Activated CD4-positive, alpha-beta T cell treated with anti-CD3 and anti-CD28 coated beads, Interleukin-10, Interleukin-2, amounts not matched to agents 100 ng/mL and 50 ng/mL, durations not matched to agents 16 hours and 8 hours (primary cell): Measurements from ENCODE around the gene FXYD7.
"Not testable (repeated sequence)": the region's sequence is repeated elsewhere in the genome, so short reads cannot be mapped to it uniquely, and the experiment has no call there.

ENCODE experiments used
- DNase-seq: peaks from one replicate; pipeline ENCODE4 v3.0.0-alpha.2; 2020

Gene FXYD7

GRCh38 chr19:35128398-35129057 is 14.5 kb upstream of the FXYD7 start:
- DNase-seq, result no peak

DNA sequence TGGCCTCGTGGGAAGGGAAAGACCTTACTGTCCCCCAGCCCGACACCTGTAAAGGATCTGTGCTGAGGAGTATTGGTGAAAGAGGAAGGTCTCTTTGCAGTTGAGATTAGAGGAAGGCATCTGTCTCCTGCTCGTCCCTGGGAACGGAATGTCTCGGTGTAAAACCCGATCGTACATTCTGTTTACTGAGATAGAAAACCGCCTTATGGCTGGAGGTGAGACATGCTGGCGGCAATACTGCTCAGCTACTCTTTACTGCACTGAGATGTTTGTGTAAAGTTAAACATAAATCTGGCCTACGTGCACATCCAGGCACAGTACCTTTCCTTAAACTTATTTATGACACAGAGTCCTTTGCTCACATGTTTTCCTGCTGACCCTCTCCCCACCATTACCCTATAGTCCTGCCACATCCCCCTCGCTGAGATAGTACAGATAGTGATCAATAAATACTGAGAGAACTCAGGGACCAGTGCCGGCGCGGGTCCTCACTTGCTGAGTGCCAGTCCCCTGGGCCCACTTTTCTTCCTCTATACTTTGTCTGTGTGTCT is 13.3 kb upstream of the FXYD7 start:
- not testable (repeated sequence) for DNase-seq

- no peak for DNase-seq
These were observed 12.0 kb upstream of the FXYD7 start for GRCh38 chr19:35130761-35131720.

GRCh38 chr19:35132254-35132653 is 10.8 kb upstream of the FXYD7 start:
- DNase-seq, result no peak

- DNase-seq, result no peak
These were observed 9.2 kb upstream of the FXYD7 start for GRCh38 chr19:35133826-35134225.

DNA sequence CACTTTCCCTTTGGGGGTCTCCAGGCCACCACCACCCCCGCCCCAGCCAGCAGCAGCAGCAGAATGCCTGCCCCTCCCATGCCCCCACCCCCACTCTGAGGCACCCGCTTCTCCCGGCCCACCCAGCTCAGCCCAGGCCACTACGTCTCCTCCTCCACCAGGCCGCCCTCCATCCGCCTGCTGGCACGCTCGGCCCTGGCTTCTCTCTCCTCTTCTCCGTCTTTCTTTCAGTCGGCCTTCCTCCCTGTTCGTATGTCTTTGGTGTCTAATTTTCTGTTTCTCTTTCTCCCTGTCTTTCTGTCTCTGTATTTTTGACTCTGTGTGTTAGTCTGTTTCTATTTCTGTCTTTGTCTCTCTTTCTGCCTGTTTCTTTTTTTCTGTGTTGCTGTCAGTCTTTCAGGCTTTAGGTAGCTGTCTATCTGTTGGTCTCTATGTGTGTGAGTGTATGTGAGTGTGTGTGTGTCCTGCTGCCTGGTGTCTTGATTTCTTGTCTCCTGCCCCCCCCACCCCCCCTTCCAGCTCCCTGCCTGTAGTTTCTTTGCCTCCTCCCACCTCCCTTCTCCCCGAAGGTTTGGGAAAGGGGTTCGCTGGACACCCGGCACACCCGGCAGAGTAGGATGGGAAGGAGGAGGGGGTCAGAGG is 8.3 kb upstream of the FXYD7 start, which contains the start of gene LGI4:
Gene LGI4, minus strand, starts transcription at position 459 of the 642 bp plus-strand sequence. Its CDS starts 379 bp downstream, at position 80.
- DNase-seq, result no peak

DNA sequence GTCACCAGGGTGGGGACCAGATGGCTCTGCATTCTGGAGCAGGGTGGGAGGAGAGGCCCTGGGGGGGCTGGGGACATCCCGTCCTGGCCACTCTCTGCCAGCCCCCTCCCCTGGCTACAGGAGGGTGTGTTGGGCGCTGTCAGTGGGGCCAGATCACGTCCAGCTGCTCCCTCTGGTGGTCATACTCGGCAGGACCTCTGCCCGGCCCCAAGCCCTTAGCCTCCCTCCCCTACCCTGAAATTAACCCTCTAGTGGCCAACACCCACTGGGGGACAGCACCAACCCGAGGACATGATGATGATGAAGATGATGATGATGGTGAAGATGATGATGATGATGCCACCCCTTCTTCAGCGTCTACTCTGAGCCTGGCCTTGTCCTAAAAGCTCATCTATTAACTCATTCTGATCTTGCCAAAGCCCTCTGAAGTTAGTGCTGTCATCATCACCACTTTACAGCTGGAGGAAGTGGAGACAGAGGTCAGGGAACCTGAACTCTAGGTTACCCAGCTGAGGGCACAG is 7.6 kb upstream of the FXYD7 start:
- DNase-seq, result peak; percentile 70

DNA sequence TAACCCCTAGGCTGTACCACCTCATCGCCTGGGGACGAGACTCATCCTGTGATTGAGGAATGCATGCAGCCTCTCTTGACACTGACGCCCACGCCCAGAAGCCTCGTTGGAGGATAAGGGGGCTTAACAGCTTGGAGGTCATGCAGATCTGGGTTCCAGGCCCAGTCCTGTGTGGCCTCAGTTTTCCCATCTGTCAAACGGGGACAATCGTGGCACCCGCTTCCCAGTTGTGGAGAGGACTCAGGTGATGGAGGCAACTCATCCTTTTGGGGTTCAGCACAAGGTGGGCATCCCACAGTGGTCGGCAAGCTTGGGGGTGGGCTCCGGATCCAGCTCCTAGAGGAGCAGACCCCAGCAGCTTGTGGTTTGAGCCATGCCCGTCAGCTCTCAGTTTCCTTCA is 6.8 kb upstream of the FXYD7 start:
- no peak for DNase-seq

DNA sequence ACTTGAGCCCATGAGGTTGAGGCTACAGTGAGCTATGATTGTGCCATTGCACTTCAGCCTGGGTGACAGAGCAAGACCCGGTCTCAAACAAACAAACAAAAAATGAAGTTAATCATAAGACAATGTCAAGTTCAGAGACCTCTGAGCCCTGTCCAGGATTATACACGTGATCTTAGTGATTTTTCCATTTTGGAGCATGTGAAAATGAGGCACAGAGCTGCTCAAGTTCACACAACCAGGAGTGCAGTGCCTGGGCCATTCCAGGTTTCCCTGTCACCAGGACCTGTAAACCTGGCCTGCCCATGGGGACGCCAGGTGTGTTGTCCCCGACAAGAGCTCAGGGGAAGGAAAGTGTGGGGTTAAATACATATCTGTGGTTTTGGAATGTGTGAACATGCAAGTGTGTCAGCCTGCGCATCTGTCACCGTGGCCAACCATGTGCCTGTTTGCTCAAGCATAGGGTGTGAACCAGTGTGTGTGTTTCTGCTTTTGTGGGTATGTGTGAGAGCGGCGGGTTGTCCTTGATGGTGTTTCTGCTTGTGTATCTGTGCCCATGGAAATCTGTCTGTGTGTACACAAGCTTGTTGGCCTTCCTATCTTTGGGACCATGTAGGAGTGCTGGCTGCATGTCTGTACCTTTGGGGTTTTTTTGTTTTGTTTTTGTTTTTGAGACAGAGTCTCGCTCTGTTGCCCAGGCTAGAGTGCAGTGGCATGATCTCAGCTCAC is 5.9 kb upstream of the FXYD7 start:
- no peak for DNase-seq

DNA sequence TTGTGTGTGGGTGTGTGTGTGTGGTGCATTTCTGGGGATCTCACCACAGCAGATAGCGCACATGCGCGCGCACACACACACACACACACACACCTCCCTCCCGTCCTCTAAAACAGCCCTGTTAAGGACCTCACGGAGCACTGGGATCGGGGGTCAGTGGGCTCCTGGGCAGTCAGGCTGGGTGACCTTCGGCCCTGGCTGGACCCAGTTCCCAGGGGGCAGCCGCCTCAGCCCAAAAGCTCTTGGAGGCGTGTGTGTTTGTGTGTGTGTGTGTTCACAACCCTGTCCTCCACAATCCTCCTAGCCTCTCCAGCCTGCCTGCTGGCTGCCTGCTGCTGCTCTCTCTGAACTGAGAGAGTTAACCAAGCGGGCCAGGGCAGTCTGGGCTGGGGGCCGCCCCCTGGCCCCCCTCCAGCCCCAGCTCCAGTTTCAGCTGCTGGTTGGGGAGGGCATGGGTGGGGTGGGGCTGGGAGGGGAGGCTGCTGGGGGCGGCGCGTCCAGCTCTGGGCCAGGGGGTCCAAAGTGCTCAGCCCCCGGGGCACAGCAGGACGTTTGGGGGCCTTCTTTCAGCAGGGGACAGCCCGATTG is 4.7 kb upstream of the FXYD7 start, which contains the start of gene FXYD1:
Gene FXYD1, plus strand, starts transcription at position 520 of the 588 bp plus-strand sequence. CDS start 1,256 bp downstream, outside the sequence.
- DNase-seq, result no peak

GRCh38 chr19:35140207-35140961 is 2.7 kb upstream of the FXYD7 start:
- no peak for DNase-seq

- DNase-seq, result peak; percentile 98
These were observed 1.9 kb upstream of the FXYD7 start for GRCh38 chr19:35140962-35141836.

GRCh38 chr19:35141837-35142605 is 1.0 kb upstream of the FXYD7 start:
- DNase-seq, result no peak

DNA sequence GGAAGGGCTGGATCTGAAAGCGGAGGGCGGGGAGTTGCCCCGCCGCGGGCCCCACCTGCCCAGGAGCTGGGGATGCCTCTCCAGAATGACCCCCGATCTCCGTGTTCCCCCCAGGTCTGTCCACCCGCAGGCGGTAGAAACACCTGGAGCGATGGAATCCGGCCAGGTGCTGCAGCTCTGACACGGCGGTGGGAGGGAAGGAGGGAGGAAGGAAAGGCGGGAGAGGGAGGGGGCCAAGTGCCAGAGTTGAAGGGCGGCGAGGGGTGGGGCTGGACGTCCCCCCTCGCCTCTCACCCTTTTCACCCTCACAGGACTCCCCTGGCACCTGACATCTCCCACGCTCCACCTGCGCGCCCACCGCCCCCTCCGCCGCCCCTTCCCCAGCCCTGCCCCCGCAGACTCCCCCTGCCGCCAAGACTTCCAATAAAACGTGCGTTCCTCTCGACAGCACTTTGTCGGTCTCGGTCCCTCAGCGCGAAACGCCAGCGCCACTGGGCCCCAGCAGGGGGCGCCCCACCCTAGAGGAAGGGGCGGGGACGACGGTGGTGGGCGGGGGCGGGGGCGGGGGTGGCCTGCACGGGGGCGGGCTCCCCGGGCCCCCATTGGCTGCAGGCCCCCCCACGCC is 337 bp upstream of the FXYD7 start:
- peak; percentile 81 for DNase-seq

DNA sequence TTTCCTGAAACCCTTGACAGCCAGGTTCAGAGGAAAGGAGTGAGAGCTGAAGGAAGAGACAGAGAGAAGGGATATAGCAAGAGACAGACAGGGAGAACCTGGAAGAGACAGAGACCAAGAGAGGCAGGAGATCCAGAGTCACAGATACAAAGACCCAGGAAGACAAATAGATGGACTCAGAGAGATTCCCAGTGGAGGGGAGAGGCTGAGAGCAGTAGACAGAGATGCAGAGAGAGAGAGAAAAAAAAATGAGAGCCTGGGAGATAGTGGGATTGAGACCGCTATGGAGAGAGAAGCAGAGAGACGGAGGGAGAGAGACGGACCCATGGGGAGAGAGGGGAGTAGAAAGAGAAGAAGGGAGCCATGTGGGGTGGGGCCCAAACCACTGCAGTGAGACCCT is 763 bp downstream of the FXYD7 start:
- no peak for DNase-seq

- DNase-seq, result no peak
These were observed 1.2 kb downstream of the FXYD7 start for GRCh38 chr19:35144259-35144599.

DNA sequence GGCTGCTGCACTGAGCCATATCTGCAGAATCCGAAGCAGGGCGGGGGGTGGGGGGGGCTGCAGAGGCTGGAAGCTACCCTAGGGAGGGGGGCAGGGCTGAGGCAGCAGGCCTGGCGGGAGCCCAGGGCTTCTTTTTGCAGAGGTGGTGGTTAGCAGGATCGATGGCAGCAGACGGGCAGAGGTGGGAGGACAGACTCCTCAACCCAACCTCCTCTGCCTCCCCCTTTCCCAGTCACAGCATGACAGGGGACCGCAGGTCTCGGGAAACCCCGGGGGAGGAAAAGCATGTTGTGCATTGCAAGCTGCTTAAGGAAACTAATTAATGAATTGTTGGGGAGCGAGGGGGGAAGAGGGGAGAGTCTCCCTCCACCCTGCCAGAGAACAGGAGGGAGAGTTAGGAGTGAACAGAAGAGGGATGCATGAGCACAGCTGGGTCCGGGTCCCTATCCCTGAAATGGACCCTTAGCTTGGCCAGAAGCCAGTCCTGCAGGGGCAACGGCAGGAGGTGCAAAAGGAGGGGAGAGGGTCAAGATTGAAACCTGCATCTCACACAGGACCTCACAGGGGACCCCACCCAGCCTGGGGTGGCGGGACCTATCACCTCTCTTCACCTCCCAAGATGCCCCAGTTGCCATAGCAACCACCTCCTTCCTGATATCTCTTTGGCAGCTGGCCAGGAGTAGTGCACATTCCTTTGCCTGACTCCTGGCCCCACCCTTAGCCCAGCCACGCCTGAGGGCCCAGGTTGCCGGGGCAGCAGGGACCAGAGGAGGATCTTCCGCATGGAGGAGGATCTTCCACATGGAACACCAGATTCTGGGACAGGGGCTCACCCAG is 1.8 kb downstream of the FXYD7 start:
- peak; percentile 23 for DNase-seq
